ENCODE results near the gene PKDCC.

Gene PKDCC

DNA sequence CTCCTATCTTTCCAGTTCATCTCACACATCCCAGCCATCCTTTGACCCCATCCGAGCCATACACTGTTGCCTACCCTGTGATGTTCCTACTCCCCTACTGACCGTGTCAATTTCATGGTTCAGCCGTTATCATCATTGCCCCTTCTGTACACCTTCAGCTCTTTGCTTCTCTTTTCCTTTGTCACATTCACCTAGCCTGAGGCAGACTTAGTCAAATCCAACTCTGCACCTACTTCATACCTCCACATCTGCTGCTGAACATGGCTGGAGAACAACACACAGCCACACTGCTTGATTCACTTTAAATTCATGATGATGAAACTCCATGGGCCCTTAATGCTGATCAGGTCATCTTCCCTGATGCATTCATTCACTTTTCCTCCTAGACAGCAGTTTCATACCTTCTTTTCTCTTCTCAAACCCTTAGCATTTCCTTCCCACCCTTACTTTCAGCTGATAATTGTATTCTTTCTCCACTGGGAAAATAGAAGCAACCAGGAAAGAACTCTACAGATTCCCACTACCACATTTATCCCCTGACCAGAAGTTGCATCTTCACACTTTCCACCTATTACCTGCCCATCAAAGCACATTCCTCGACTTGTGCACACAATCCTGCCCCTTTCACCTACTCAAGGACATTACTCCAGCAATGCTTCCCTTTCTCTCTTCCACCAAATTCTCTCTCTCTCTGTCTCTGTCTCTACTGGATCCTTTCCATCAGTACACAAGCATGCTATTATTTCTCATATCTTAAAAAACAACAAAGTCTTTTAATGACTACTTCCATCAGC is 59.6 kb downstream of the PKDCC start:
- no peak for DNase-seq (ENCODE audit: low spot score)

Measured in ecto neural progenitor cell (in vitro differentiated cells).